Astrocyte (in vitro differentiated cells and primary cell): ENCODE results near the gene DISC1. TPM values are rescaled to one million over a fixed set of nuclear protein-coding genes. Genes with fewer than 3 reads are reported as not detected.

Experiments used
- DNase-seq: peaks from one replicate; pipeline ENCODE4 v3.0.0-alpha.2; 2010; ENCODE audit warnings: low read depth
- FAIRE-seq: peaks from 2 replicates; lab custom pipeline; 2011; peaks lifted over from hg19 to GRCh38; lab: Jason Lieb, UNC
- H2AFZ ChIP-seq: 2 replicates; pipeline ENCODE4 v1.6.0; 2012; ENCODE audit warnings: low read depth, low read length, inconsistent platforms
- H3K27ac ChIP-seq: 2 replicates; pipeline ENCODE4 v1.5.1; 2011; ENCODE audit warnings: low read depth, low read length, inconsistent platforms
- H3K27me3 ChIP-seq: 2 replicates; pipeline ENCODE4 v1.6.0; 2011; ENCODE audit warnings: low read length, inconsistent platforms; ENCODE audit not compliant: insufficient read depth
- H3K36me3 ChIP-seq: 2 replicates; pipeline ENCODE4 v1.5.1; 2011; ENCODE audit warnings: low read length, inconsistent platforms; ENCODE audit not compliant: insufficient read depth
- H3K4me1 ChIP-seq: 2 replicates; pipeline ENCODE4 v1.5.1; 2011; ENCODE audit warnings: low read length, inconsistent platforms; ENCODE audit not compliant: insufficient read depth
- H3K4me2 ChIP-seq: 2 replicates; pipeline ENCODE4 v1.6.0; 2012; ENCODE audit warnings: low read length, inconsistent platforms
- H3K4me3 ChIP-seq: 2 replicates; pipeline ENCODE4 v1.5.1; 2011; ENCODE audit warnings: low read depth, mild to moderate bottlenecking, low read length, inconsistent platforms; ENCODE audit not compliant: insufficient read depth
- H3K79me2 ChIP-seq: 2 replicates; pipeline ENCODE4 v1.6.0; 2012; ENCODE audit warnings: mild to moderate bottlenecking, low read length, inconsistent platforms; ENCODE audit not compliant: insufficient read depth
- H3K9ac ChIP-seq: 2 replicates; pipeline ENCODE4 v1.6.0; 2012; ENCODE audit warnings: mild to moderate bottlenecking, low read length, inconsistent platforms
- H3K9me3 ChIP-seq: 2 replicates; pipeline ENCODE4 v1.5.1; 2012; ENCODE audit warnings: low read depth, mild to moderate bottlenecking, low read length, inconsistent platforms; ENCODE audit not compliant: insufficient read depth
- H4K20me1 ChIP-seq: 2 replicates; pipeline ENCODE4 v1.6.0; 2012; ENCODE audit warnings: low read length, inconsistent platforms; ENCODE audit not compliant: insufficient read depth
- H3K27ac Mint-ChIP-seq: one replicate; pipeline ENCODE4 v1.8.0; 2021; ENCODE audit warnings: mild to moderate bottlenecking, mixed read lengths; ENCODE audit not compliant: unreplicated experiment
- H3K27me3 Mint-ChIP-seq: one replicate; pipeline ENCODE4 v1.8.0; 2021; ENCODE audit warnings: low read depth, mixed read lengths; ENCODE audit not compliant: unreplicated experiment
- H3K36me3 Mint-ChIP-seq: one replicate; pipeline ENCODE4 v1.8.0; 2021; ENCODE audit warnings: low read depth, mixed read lengths; ENCODE audit not compliant: unreplicated experiment
- H3K4me1 Mint-ChIP-seq: one replicate; pipeline ENCODE4 v1.8.0; 2021; ENCODE audit warnings: low read depth, mixed read lengths; ENCODE audit not compliant: unreplicated experiment
- H3K4me3 Mint-ChIP-seq: one replicate; pipeline ENCODE4 v1.8.0; 2021; ENCODE audit warnings: mild to moderate bottlenecking, moderate library complexity, mixed read lengths; ENCODE audit not compliant: unreplicated experiment
- H3K9me3 Mint-ChIP-seq: one replicate; pipeline ENCODE4 v1.8.0; 2021; ENCODE audit warnings: mild to moderate bottlenecking, mixed read lengths; ENCODE audit not compliant: unreplicated experiment
- EZH2 ChIP-seq: IDR thresholded peaks from 2 replicates; pipeline ENCODE4 v1.6.1; 2012; ENCODE audit warnings: mild to moderate bottlenecking, low read length, inconsistent platforms; ENCODE audit not compliant: insufficient read depth
- total RNA-seq: library from RNA; stranded (reverse); gene quantifications from 2 replicates; pipeline ENCODE4 v1.2.1, GENCODE V29; 2021
- TF ChIP-seq, protein P1 (sequence below): IDR thresholded peaks from 2 replicates; pipeline ENCODE4 v1.5.1; 2011; ENCODE audit warnings: low read depth, mild to moderate bottlenecking, inconsistent platforms, low read length, moderate library complexity; ENCODE audit not compliant: insufficient read depth

DISC1 gene
- total RNA-seq, 1 donor from 2014 or later: 9.1 TPM

DNA sequence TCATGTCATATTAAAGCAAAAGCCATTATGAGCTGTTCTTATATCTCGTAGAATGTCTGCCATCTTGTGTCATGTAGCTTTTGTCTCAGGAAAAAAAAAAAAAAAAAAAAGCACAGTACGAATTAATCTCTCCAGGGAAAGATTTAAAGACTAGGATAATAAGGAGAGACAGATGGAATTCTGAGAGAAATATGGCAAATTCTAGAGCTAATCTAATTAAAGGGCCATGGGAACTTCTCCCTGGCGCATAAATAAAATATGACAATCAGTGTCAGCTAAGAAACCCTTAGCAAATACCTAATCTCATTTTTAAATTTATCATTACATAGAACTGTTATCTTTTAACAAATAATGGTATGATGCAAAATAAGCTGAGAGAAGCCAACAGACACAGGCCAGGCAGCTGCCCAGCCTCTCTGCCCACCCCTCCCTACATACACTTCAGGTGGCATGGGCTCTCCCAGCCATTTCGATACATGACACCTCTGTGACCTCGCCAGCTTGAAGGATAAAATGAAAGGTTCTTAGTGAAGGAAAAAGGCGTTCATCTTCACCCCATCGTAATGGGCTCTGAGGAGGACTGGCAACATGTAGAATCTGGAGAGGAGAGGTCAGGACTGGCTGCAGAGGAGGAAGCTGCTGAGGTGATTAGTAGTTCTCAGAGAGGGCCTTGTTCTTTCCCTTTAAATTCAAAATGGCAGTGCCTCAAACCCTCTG lies 39.8 kb downstream of the DISC1 start:
- Mint-ChIP-seq H3K4me3 (no peak overlapping the region), H3K27me3 (no peaks in the 10 kb centered on the region), H3K36me3 (peaks cover 4% of the 10 kb centered on the region), H3K9me3 (peaks cover 7% of the 10 kb centered on the region), H3K27ac (no peak overlapping the region), H3K4me1 (no peaks in the 10 kb centered on the region)
- H4K20me1 ChIP-seq: no peaks in the 10 kb centered on the region
- no peak for TF ChIP-seq EZH2
- TF ChIP-seq, protein P1, sequence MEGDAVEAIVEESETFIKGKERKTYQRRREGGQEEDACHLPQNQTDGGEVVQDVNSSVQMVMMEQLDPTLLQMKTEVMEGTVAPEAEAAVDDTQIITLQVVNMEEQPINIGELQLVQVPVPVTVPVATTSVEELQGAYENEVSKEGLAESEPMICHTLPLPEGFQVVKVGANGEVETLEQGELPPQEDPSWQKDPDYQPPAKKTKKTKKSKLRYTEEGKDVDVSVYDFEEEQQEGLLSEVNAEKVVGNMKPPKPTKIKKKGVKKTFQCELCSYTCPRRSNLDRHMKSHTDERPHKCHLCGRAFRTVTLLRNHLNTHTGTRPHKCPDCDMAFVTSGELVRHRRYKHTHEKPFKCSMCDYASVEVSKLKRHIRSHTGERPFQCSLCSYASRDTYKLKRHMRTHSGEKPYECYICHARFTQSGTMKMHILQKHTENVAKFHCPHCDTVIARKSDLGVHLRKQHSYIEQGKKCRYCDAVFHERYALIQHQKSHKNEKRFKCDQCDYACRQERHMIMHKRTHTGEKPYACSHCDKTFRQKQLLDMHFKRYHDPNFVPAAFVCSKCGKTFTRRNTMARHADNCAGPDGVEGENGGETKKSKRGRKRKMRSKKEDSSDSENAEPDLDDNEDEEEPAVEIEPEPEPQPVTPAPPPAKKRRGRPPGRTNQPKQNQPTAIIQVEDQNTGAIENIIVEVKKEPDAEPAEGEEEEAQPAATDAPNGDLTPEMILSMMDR: no peak
- H2AFZ ChIP-seq: no peak overlapping the region
- H3K9me3 ChIP-seq: no peaks in the 10 kb centered on the region
- H3K4me3 ChIP-seq: no peak overlapping the region
- FAIRE-seq: no peak
- no peak overlapping the region for H3K4me2 ChIP-seq
- H3K36me3 ChIP-seq: no peaks in the 10 kb centered on the region
- no peak overlapping the region for H3K9ac ChIP-seq
- H3K79me2 ChIP-seq: no peaks in the 10 kb centered on the region
- no peak overlapping the region for H3K27ac ChIP-seq
- H3K4me1 ChIP-seq: no peaks in the 10 kb centered on the region
- no peak for DNase-seq
- H3K27me3 ChIP-seq: no peaks in the 10 kb centered on the region

DNA sequence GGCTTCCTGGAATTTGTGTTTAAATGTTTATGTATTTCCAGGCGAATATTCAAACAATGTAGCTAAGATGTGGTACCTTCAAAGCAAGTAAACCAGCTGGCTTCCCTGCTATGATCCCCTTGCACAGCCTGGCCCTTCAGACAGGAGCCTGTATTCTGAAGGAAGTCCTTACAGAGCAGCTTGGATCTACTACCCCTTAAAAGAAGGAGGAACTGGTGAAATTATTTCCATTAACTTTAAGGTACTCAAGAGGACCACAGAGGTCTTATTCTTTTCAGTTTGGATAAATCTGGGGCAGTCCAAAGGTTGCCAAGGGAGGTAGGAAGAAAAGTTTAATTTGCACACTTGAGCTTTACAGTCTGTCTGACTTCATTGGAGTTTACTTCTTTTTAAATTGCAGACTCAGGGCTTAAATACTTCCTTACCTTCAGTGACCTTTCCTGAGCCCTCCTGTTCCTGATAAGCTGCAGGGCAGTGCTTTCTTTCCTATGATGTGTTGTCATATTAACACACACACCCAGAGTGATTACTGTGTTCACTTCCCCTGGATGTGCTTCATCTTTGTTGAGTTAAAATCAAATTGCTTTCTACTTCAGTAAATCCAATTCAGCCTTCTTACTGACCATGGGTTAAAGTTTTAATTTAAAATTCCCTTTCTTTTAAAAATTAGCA lies 40.5 kb downstream of the DISC1 start:
- H3K36me3 Mint-ChIP-seq: peaks cover 2% of the 10 kb centered on the region
- H3K27ac ChIP-seq: no peak overlapping the region

More for the DNA sequence above, 40.5 kb downstream of the DISC1 start:
- Mint-ChIP-seq H3K9me3 (peaks cover 7% of the 10 kb centered on the region), H3K27me3 (no peaks in the 10 kb centered on the region), H3K4me3 (no peak overlapping the region), H3K4me1 (no peaks in the 10 kb centered on the region), H3K27ac (no peak overlapping the region)
- Histone ChIP-seq H3K4me1 (no peaks in the 10 kb centered on the region), H3K4me2 (no peak overlapping the region), H3K9me3 (no peaks in the 10 kb centered on the region), H3K4me3 (no peak overlapping the region), H3K36me3 (no peaks in the 10 kb centered on the region), H3K79me2 (no peaks in the 10 kb centered on the region), H4K20me1 (no peaks in the 10 kb centered on the region), H3K9ac (no peak overlapping the region), H2AFZ (no peak overlapping the region), H3K27me3 (no peaks in the 10 kb centered on the region)
- DNase-seq (no peak), FAIRE-seq (no peak)
- TF ChIP-seq, protein P1: no peak
- TF ChIP-seq EZH2: no peak
